COR-L47 (cell line): ENCODE results near the gene PUM2.

ENCODE experiments used
- DNase-seq: peaks from one replicate; lab custom pipeline; 2025; lab: John Stamatoyannopoulos, UW

Gene PUM2

GRCh38 chr2:20198796-20199632, 151.6 kb downstream of the PUM2 start:
- no peak for DNase-seq
